Panc1 (cell line): ENCODE results near the gene COPS4.
"Not testable (repeated sequence)": the region's sequence is repeated elsewhere in the genome, so short reads cannot be mapped to it uniquely, and the experiment has no call there.

Experiments used
- CTCF ChIP-seq: fragments of 450-650 bp; IDR thresholded peaks from 2 replicates; pipeline ENCODE4 v1.5.1; 2017; ENCODE audit warnings: mild to moderate bottlenecking
- SIN3A ChIP-seq: IDR thresholded peaks from 2 replicates; pipeline ENCODE4 v1.6.1; 2012; ENCODE audit warnings: low read depth, mild to moderate bottlenecking, low read length, moderate library complexity, borderline replicate concordance; ENCODE audit not compliant: insufficient read depth

DNA sequence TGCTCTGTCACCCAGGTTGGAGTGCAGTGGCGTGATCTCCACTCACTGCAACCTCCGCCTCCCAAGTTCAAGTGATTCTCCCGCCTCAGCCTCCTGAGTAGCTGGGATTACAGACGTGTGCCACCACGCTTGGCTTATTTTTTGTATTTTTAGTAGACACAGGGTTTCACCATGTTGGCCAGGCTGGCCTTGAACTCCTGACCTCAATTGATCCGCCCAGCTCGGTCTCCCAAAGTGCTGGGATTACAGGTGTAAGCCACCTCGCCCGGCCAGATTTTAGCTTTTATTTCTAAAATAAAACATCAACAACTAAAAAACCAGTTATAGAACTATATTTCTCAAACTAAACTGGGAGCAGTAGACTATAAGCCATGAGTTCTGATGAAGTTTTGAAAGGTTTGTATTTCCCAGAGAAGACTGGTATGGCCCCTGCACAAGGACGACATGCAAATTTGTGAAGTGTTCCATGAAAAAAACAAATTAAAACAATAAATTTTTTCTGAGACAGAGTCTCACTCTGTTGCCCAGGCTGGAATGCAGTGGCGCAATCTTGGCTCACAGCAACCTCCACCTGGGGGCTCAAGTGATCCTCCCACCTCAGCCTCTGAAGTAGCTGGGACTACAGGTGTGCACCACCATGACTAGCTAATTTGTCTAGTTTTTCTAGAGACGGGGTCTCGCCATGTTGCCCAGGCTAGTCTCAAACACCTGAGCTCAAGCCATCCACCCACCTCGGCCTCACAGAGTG lies 31.8 kb upstream of the COPS4 start:
- not testable (repeated sequence) for TF ChIP-seq CTCF, SIN3A
